ENCODE results near the gene IQUB. TPM values are rescaled to one million over a fixed set of nuclear protein-coding genes. Genes with fewer than 3 reads are reported as not detected.
"Not testable (repeated sequence)": the region's sequence is repeated elsewhere in the genome, so short reads cannot be mapped to it uniquely, and the experiment has no call there.

IQUB gene
- total RNA-seq, 1 donor from 2014 or later: 2.1 TPM

- no peaks in the 10 kb centered on the region for H3K9me3 Mint-ChIP-seq
- H3K27ac Mint-ChIP-seq: no peak overlapping the region
- no peak overlapping the region for H3K4me3 Mint-ChIP-seq
- H3K36me3 Mint-ChIP-seq: peaks cover 12% of the 10 kb centered on the region
- H3K4me1 Mint-ChIP-seq (ENCODE audit: unreplicated experiment): peaks cover 3% of the 10 kb centered on the region
- no peak for DNase-seq (ENCODE audit: extremely low spot score, unreplicated experiment)
- TF ChIP-seq CTCF (conservative IDR thresholded peaks at IDR 0.05): no peak
- no peaks in the 10 kb centered on the region for H3K27me3 Mint-ChIP-seq
These were observed 21.1 kb upstream of the IQUB start for GRCh38 chr7:123555484-123555883.

GRCh38 chr7:123553159-123553558 is 18.8 kb upstream of the IQUB start:
- no peaks in the 10 kb centered on the region for H3K27me3 Mint-ChIP-seq
- no peak for DNase-seq (ENCODE audit: extremely low spot score, unreplicated experiment)
- no peak for TF ChIP-seq CTCF (conservative IDR thresholded peaks at IDR 0.05)
- H3K9me3 Mint-ChIP-seq: no peaks in the 10 kb centered on the region
- peaks cover 20% of the 10 kb centered on the region for H3K36me3 Mint-ChIP-seq
- H3K27ac Mint-ChIP-seq: no peak overlapping the region
- H3K4me1 Mint-ChIP-seq (ENCODE audit: unreplicated experiment): peaks cover 1% of the 10 kb centered on the region
- no peak overlapping the region for H3K4me3 Mint-ChIP-seq

GRCh38 chr7:123552641-123553040 is 18.2 kb upstream of the IQUB start:
- TF ChIP-seq CTCF (conservative IDR thresholded peaks at IDR 0.05): no peak

GRCh38 chr7:123552134-123552533 is 17.7 kb upstream of the IQUB start:
- not testable (repeated sequence) for H3K9me3 Mint-ChIP-seq; H3K27me3 Mint-ChIP-seq; H3K27ac Mint-ChIP-seq; H3K4me1 Mint-ChIP-seq (ENCODE audit: unreplicated experiment); DNase-seq (ENCODE audit: extremely low spot score, unreplicated experiment); H3K4me3 Mint-ChIP-seq
- H3K36me3 Mint-ChIP-seq: peaks cover 20% of the 10 kb centered on the region

More at GRCh38 chr7:123552641-123553040, 18.2 kb upstream of the IQUB start:
- H3K9me3 Mint-ChIP-seq: no peaks in the 10 kb centered on the region
- H3K27me3 Mint-ChIP-seq: no peaks in the 10 kb centered on the region
- no peaks in the 10 kb centered on the region for H3K4me1 Mint-ChIP-seq (ENCODE audit: unreplicated experiment)
- no peak for DNase-seq (ENCODE audit: extremely low spot score, unreplicated experiment)
- no peak overlapping the region for H3K27ac Mint-ChIP-seq
- no peak overlapping the region for H3K4me3 Mint-ChIP-seq
- H3K36me3 Mint-ChIP-seq: peaks cover 20% of the 10 kb centered on the region

- Mint-ChIP-seq H3K9me3 (no peaks in the 10 kb centered on the region), H3K27ac (no peak overlapping the region), H3K4me1 (ENCODE audit: unreplicated experiment) (no peaks in the 10 kb centered on the region), H3K27me3 (no peaks in the 10 kb centered on the region), H3K36me3 (peaks cover 21% of the 10 kb centered on the region), H3K4me3 (no peak overlapping the region)
- no peak for DNase-seq (ENCODE audit: extremely low spot score, unreplicated experiment)
- no peak for TF ChIP-seq CTCF (conservative IDR thresholded peaks at IDR 0.05)
These were observed 14.0 kb upstream of the IQUB start for GRCh38 chr7:123548406-123548805.

GRCh38 chr7:123539871-123540270 is 5.5 kb upstream of the IQUB start:
- no peak for DNase-seq (ENCODE audit: extremely low spot score, unreplicated experiment)
- Mint-ChIP-seq H3K9me3 (no peaks in the 10 kb centered on the region), H3K36me3 (no peaks in the 10 kb centered on the region), H3K27ac (no peak overlapping the region), H3K27me3 (no peaks in the 10 kb centered on the region), H3K4me3 (no peak overlapping the region), H3K4me1 (ENCODE audit: unreplicated experiment) (peaks cover 4% of the 10 kb centered on the region)
- TF ChIP-seq CTCF (conservative IDR thresholded peaks at IDR 0.05): no peak
